ENCODE data around the gene LZTS2. TPM values are rescaled to one million over a fixed set of nuclear protein-coding genes. Genes with fewer than 3 reads are reported as not detected.
A peak's percentile ranks its signal among the peaks of the same experiment; 100 is the strongest.

Gene LZTS2
- total and polyA plus RNA-seq, 2 of the 4 experiments (the other 2 are of a cell fraction), result 19.2 to 101 TPM

DNA sequence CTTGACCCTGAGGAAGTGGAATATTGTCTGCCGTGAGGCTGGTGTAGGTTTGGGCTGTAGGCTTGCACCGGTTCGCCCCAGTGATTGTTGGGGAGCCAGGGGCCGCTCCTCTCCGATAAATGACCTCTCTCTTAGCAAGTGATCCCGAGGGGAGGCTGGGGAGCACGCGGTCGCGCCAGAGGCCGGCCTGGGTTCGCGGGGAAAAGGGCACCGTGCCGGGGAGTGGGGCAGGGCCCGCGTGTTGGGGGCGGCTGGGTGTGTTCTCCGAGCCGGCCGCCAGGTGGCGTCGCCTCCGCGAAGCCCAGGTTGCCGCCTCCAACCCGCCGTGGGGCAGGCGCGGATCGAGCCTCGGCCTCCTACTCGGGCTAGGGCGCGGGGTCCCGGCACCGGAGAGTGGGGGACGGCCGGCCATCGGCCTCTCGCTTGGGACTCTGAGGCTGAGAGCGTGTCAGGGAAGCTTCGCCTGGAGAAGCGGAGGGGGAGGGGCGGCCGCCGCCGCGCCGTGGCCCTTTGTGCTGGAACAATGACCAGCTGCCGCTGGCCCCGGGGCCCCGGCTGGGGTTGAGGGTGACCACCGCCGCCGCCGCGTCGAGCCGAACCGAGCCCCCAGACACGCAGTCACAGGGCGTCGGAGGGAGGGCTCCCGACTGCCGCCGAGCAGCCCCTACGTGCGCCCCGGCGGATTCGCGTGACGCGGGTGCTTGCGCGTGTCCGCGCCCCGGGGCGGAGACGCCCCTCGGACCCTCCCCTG, 442 bp upstream of the LZTS2 start (continued):
- peak; percentile 58 for TF ChIP-seq SMC3 (IDR thresholded peaks at IDR 0.05; ENCODE audit: low read depth, low read length)
- TF ChIP-seq MXI1 (IDR thresholded peaks at IDR 0.05; ENCODE audit: borderline replicate concordance, low read depth, low read length), result no peak; the same call in 1 of the 2 replicates

DNA sequence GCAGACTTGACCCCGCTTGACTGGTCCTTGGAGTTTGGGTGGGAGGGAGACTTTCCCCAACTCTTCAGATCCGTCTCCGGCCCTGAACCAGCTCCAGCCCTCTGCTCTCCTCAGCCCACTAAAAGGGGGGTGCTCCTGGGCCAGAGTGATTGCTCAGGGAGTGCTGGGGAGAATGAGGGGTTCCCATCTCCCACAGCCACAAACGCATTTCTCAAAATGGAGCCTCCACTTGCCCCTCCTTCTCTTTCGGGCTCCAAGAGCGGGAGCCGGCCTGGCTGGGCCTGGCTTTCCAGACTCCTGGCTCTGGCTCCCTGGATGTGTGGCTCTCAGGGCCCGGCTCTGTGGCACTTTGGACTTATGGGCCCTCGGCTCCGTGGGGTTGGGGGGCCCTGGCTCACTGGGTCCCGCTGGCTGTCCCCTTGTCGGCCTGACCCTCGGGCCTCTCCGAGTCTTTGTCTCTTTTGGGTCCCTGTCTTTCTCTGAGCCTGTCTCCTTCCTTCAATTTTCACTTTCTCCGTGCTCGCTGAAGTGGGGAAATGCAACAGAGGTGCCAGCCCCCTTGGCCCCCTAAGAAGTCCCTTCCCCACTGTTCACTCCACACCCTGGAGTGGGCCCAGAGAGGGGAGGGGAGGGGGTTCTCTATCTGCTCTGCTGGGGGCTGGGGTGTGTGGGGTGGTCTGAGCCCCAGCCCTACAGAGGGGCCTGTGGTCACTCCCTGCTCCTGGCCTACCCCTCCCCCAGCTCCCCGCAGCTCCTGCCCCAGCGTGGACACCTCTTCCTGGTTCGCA, 713 bp downstream of the LZTS2 start:
- H2BK20ac ChIP-seq (ENCODE audit: low read depth, low read length), result peak overlapping the region; percentile 13; the same call in 1 of the 2 replicates
- peak overlapping the region; percentile 66 for H2BK120ac ChIP-seq (ENCODE audit: low read depth, low read length)
- H3K56ac ChIP-seq (ENCODE audit: extremely low read depth, insufficient read depth, low read length), result peak overlapping the region; percentile 99
- H3K4ac ChIP-seq (ENCODE audit: low read depth, low read length), result peak overlapping the region; percentile 96
- TF ChIP-seq MAZ (IDR thresholded peaks at IDR 0.05; ENCODE audit: borderline replicate concordance, low read depth, low read length), result peak; percentile 17; the same call in 1 of the 2 replicates
- no peak for TF ChIP-seq NFE2L2 (IDR thresholded peaks at IDR 0.05; ENCODE audit: low read depth, low read length)
- in situ Hi-C loops (cut with MboI; ENCODE audit: low sequenced_read_pairs), result no loop called here
- ATAC-seq (ENCODE audit: low read depth), result no peak
- peak overlapping the region; percentile 97 for H3K23ac ChIP-seq (ENCODE audit: low read depth, low read length)
- H3K36me3 ChIP-seq (ENCODE audit: control insufficient read depth, insufficient read depth, low read length), result peaks cover 27% of the 10 kb centered on the region; the same call in 1 of the 2 replicates
- ChIA-PET CTCF (interaction anchor here (0.9 to 4.4 kb wide), 3 partner anchors 11 to 16 kb away, joined by 3 to 48 read pairs (median 10); no protein-coding TSS in a partner anchor), POLR2A (ENCODE audit: unreplicated experiment) (no interaction called here)
- intact Hi-C loops (cut with micrococcal nuclease), result no loop called here
- no CpG with 5 or more reads among the region's 19 CpGs for WGBS, 2 experiments (ENCODE audit: extremely low coverage in 2 of 2, insufficient read length in 1 of 2)
- peak overlapping the region; percentile 83 for H2AFZ ChIP-seq (replicated peaks; ENCODE audit: low read length, poor library complexity)
- peak overlapping the region; percentile 81 for H2BK5ac ChIP-seq (ENCODE audit: low read depth, low read length, poor library complexity, severe bottlenecking)
- H3K27me3 ChIP-seq (ENCODE audit: control insufficient read depth, insufficient read depth, low read length), result no peaks in the 10 kb centered on the region
- peak overlapping the region; percentile 63 for H3K18ac ChIP-seq (ENCODE audit: low read depth, low read length)
- H3K9me3 ChIP-seq (ENCODE audit: control insufficient read depth, insufficient read depth, low read length), result no peaks in the 10 kb centered on the region
- dilution Hi-C loops (cut with HindIII; ENCODE audit: low sequenced_read_pairs, unreplicated experiment), result no loop called here
- peak overlapping the region; percentile 97 for H3K9ac ChIP-seq (ENCODE audit: low read depth, low read length)
- H4K20me1 ChIP-seq (ENCODE audit: insufficient read depth, low read length), result peaks cover 51% of the 10 kb centered on the region
- no TSS peak for BruUV-seq (replicated peaks)
- H2BK15ac ChIP-seq (ENCODE audit: low read depth, low read length), result peak overlapping the region; percentile 63
- H3K14ac ChIP-seq (replicated peaks; ENCODE audit: low read depth, low read length), result peak overlapping the region; percentile 94
- peak overlapping the region; percentile 58 to 95 for H4K8ac ChIP-seq (ENCODE audit: low read depth in 2 of 2, low read length in 2 of 2)
- H2AK9ac ChIP-seq (replicated peaks; ENCODE audit: low read depth, low read length, poor library complexity), result peak overlapping the region; percentile 100
- H2AK5ac ChIP-seq (ENCODE audit: low read depth, low read length), result peak overlapping the region; percentile 94
- peak overlapping the region; percentile 91 for H3K27ac ChIP-seq (ENCODE audit: insufficient read depth, low read length)
- H3K4me1 ChIP-seq (ENCODE audit: control insufficient read depth, insufficient read depth, low read length), result peaks cover 25% of the 10 kb centered on the region
- H3K79me1 ChIP-seq (ENCODE audit: low read depth in 1 of 2, low read length in 2 of 2), result peaks cover 14 to 59% of the 10 kb centered on the region in 2 experiments
- peak overlapping the region; percentile 78 for H3K4me3 ChIP-seq (ENCODE audit: insufficient read depth, low read depth, low read length)
- peak overlapping the region; percentile 93 for H3K4me2 ChIP-seq (ENCODE audit: low read depth, low read length)
- H4K5ac ChIP-seq (ENCODE audit: low read depth, low read length), result peak overlapping the region; percentile 78
- H4K91ac ChIP-seq (ENCODE audit: insufficient read depth, low read depth, low read length), result peak overlapping the region; percentile 77
- no peak for DNase-seq
- H3K9me1 ChIP-seq (ENCODE audit: insufficient read depth, low read length), result peaks cover 4% of the 10 kb centered on the region

Data from IMR-90 (cell line).